Measurements from ENCODE around the gene ZFTA.
"Not testable (repeated sequence)": the region's sequence is repeated elsewhere in the genome, so short reads cannot be mapped to it uniquely, and the experiment has no call there.

ZFTA gene

DNA sequence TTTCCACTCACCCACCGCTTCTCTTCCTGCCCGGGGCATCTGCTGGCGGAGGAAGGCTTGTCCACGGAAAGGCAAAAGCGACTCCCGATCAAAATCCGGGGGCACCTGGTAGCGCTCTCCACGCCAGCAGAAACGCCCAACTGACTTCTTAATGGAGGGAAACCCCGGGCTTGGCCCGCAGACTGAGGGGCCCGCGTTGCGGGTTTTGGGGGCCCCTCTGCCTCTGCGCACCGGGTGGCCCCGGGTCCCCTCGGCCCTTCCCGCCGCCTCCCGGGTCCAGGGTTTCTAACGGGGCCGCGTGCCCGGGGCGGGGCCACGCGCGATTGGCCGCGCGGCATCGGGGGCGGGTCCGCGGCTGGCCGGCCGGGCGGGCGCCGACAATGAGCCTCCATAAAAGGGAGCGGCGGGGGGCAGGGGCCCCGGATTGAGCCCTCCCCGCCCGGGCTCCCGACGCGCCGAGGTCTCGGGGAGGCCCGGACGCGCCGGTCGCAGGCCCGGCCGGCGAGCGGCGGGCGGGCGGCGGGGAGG is 44.5 kb upstream of the ZFTA start, which contains the start of gene SPINDOC:
Gene SPINDOC, plus strand, starts transcription at position 422 of the 528 bp plus-strand sequence. CDS start 231 bp downstream, outside the sequence.
- DNase-seq (ENCODE audit: insufficient read length, low spot score) (peak; percentile 91), FAIRE-seq (no peak)
- TF ChIP-seq, protein P1, sequence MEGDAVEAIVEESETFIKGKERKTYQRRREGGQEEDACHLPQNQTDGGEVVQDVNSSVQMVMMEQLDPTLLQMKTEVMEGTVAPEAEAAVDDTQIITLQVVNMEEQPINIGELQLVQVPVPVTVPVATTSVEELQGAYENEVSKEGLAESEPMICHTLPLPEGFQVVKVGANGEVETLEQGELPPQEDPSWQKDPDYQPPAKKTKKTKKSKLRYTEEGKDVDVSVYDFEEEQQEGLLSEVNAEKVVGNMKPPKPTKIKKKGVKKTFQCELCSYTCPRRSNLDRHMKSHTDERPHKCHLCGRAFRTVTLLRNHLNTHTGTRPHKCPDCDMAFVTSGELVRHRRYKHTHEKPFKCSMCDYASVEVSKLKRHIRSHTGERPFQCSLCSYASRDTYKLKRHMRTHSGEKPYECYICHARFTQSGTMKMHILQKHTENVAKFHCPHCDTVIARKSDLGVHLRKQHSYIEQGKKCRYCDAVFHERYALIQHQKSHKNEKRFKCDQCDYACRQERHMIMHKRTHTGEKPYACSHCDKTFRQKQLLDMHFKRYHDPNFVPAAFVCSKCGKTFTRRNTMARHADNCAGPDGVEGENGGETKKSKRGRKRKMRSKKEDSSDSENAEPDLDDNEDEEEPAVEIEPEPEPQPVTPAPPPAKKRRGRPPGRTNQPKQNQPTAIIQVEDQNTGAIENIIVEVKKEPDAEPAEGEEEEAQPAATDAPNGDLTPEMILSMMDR (IDR thresholded peaks at IDR 0.05; ENCODE audit: insufficient read depth, missing control alignments), result no peak

DNA sequence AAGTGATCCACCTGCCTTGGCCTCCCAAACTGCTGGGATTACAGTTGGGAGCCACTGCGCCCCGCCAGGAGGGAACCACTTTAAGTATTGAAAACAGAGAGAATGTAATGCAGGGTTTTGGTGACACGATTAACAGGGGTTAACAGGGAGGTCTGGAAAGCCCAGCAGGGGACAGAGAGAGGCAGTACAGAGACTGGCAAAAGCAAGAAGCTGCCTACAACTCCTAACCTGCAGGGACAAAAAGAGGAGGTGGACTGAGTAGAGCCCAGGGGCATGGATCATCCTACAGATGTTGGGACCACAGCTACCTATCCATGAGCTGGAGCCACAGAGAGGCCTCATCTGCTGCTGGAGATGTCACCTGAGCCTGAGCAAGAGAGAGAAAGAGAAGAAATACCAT is 42.9 kb upstream of the ZFTA start:
- DNase-seq (ENCODE audit: insufficient read length, low spot score) (no peak), FAIRE-seq (no peak)
- TF ChIP-seq, protein P1 (IDR thresholded peaks at IDR 0.05; ENCODE audit: insufficient read depth, missing control alignments), result no peak

DNA sequence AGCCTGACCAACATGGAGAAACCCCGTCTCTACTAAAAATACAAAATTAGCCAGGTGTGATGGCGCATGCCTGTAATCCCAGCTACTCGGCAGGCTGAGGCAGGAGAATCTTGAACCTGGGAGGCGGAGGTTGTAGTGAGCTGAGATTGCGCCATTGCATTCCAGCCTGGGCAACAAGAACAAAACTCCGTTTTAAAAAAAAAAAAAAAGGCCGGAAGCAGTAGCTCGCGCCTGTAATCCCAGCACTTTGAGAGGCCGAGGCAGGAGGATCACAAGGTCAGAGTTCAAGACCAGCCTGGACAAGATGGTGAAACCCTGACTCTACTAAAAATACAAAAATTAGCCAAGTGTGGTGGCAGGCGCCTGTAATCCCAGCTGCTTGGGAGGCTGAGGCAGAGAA is 41.8 kb upstream of the ZFTA start:
- not testable (repeated sequence) for FAIRE-seq; DNase-seq (ENCODE audit: insufficient read length, low spot score)

DNA sequence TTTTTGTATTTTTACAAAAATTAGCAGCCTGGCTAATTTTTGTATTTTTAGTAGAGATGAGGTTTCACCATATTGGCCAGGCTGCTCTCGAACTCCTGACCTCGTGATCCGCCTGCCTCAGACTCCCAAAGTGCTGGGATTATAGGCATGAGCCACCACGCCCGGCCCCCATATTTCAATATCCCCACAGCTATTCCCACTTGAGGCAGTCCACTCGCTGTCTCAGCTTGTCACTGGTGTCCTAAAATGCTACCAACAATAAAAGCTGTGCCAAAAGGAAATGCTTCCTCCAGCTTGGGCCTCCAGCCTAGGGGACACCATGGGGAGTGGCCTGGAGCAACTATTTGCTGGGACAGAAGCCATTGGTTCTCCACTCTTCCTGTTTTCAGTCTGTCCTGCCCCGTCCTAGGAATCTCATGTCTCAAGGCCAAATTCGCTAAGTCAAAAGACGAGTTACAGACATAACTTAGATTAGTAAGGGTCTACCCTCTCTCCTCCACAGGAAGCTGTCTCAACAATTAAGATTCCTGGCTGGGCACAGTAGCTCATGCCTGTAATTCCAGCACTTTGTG is 37.4 kb upstream of the ZFTA start:
- FAIRE-seq, result no peak
- no peak for DNase-seq (ENCODE audit: insufficient read length, low spot score)
- TF ChIP-seq, protein P1 (IDR thresholded peaks at IDR 0.05; ENCODE audit: insufficient read depth, missing control alignments), result no peak

DNA sequence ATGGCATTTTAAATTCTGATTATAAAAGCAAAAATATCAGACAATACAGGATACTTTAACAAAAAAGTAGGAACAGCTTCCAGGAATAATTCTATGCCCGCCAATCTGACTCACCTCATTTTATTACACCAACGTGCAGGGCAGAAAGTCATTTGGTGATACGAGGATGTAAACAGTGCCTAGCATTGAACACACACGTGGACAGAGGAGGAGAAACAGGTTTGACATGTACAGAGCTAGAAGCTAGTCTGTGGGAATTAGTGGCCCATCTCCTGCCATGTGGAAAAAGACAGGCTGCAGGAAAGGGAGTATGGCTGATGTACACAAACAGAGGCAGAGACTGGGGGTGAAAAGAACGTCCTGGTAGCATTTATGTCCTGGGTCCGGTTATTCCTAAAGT is 35.7 kb upstream of the ZFTA start:
- FAIRE-seq (no peak), DNase-seq (ENCODE audit: insufficient read length, low spot score) (no peak)
- TF ChIP-seq, protein P1 (IDR thresholded peaks at IDR 0.05; ENCODE audit: insufficient read depth, missing control alignments), result no peak

DNA sequence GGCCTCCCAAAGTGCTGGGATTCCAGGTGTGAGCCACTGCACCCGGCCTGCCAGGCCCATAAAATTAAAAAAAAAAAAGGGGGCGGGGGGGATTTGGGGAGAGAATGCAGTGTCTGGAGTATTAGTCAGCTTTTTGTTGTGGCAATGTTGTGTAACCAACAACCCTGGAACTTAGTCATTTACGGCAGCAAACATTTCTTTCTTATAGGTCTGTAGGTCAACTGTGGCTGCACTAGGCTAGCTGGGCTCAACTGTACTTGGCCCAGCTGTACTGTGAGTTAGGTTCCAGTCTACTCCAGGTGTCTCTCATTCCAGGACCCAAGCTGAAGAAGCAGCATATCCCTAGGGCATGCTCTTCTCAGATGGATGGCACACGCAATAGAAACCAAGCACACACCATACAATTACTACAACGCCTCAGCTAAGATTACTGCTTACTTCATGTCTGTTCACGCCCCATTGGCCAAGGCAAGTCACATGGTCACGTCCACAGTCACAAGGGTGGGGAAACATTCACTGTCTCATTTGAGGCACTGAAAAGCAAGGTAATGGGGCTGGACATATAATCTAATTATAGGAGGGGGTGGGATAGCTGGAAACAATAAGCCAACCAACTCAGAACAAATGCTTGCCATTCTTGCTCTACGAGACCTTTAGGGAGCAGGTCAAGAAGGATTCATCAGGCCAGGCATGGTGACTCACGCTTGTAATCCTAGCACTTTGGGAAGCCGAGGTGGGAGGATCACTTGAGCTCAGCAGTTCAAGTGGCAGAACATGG is 34.3 kb upstream of the ZFTA start:
- no peak for FAIRE-seq
- TF ChIP-seq, protein P1 (IDR thresholded peaks at IDR 0.05; ENCODE audit: insufficient read depth, missing control alignments), result no peak
- DNase-seq (ENCODE audit: insufficient read length, low spot score), result no peak

DNA sequence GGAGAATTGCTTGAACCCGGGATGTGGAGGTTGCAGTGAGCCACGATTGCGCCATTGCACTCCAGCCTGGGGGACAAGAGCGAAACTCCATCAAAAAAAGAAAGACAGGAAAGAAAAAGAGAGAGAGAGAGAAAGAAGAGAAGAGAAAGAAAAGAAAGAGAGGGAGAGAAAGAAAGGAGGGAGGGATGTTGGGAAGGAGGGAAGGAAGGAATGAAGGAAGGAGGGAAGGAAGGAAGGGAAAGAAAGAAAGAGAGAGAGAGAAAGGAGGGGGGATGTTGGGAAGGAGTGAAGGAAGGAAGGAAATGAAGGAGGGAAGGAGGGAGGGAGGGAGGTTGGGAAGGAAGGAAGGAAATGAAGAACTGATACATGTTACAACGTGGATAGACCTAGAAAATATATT is 32.3 kb upstream of the ZFTA start:
- DNase-seq (ENCODE audit: insufficient read length, low spot score), result no peak
- no peak for FAIRE-seq

More for the DNA sequence above, 32.3 kb upstream of the ZFTA start:
- TF ChIP-seq, protein P1 (IDR thresholded peaks at IDR 0.05; ENCODE audit: insufficient read depth, missing control alignments), result no peak
